MCF 10A (cell line): ENCODE results near the gene TRPM4. TPM values are rescaled to one million over a fixed set of nuclear protein-coding genes. Genes with fewer than 3 reads are reported as not detected.
A peak's percentile ranks its signal among the peaks of the same experiment; 100 is the strongest.

Experiments used
- BruUV-seq: library from RNA; stranded (reverse); fragments of 400-500 nt; replicated peaks from 2 replicates; lab custom pipeline; 2021; lab: Mats Ljungman, UMichigan
- CTCF ChIA-PET: fragments of 300-600 bp; sonication (Branson Sonifier 250); formaldehyde crosslinking; extraction: SDS; loops from one replicate; lab custom pipeline; 2021; ENCODE audit warnings: antibody characterized with exemption, inconsistent platforms; lab: Yijun Ruan, JAX
- POLR2A ChIA-PET: fragments of 300-600, 350-650 bp; sonication (Branson Sonifier 250); formaldehyde crosslinking; extraction: SDS; loops from one replicate; lab custom pipeline; 2020; ENCODE audit warnings: antibody characterized with exemption, inconsistent platforms; lab: Yijun Ruan, JAX
- DNase-seq: peaks from one replicate; pipeline ENCODE4 v3.0.0-alpha.2; 2018; ENCODE audit not compliant: unreplicated experiment
- H3K27ac Mint-ChIP-seq: one replicate; pipeline ENCODE4 v1.8.0; 2022; ENCODE audit warnings: mild to moderate bottlenecking, low read depth, mixed read lengths; ENCODE audit not compliant: unreplicated experiment
- H3K27me3 Mint-ChIP-seq: one replicate; pipeline ENCODE4 v1.8.0; 2022; ENCODE audit warnings: mixed read lengths; ENCODE audit not compliant: insufficient read depth, unreplicated experiment
- H3K36me3 Mint-ChIP-seq: one replicate; pipeline ENCODE4 v1.8.0; 2022; ENCODE audit warnings: mild to moderate bottlenecking, moderate library complexity, mixed read lengths; ENCODE audit not compliant: insufficient read depth, unreplicated experiment
- H3K4me1 Mint-ChIP-seq: one replicate; pipeline ENCODE4 v1.8.0; 2022; ENCODE audit warnings: mixed read lengths; ENCODE audit not compliant: insufficient read depth, unreplicated experiment
- H3K4me3 Mint-ChIP-seq: one replicate; pipeline ENCODE4 v1.8.0; 2022; ENCODE audit warnings: mild to moderate bottlenecking, moderate library complexity, mixed read lengths; ENCODE audit not compliant: unreplicated experiment
- H3K9me3 Mint-ChIP-seq: one replicate; pipeline ENCODE4 v1.8.0; 2022; ENCODE audit warnings: mixed read lengths; ENCODE audit not compliant: unreplicated experiment
- intact Hi-C: fragments of 100-400 bp; cut with micrococcal nuclease; formaldehyde crosslinking; loops from 2 replicates; pipeline ENCODE4 v1.14.1; 2022
- total RNA-seq: library from RNA; stranded (reverse); gene quantifications from 2 replicates; pipeline ENCODE4 v1.2.3, GENCODE V29; 2022
- TF ChIP-seq, protein P1 (sequence below): fragments of 200-600 bp; IDR thresholded peaks from one replicate; pipeline ENCODE4 v1.8.0; 2022; ENCODE audit warnings: antibody characterized with exemption, mild to moderate bottlenecking; ENCODE audit not compliant: unreplicated experiment

Gene TRPM4
- total RNA-seq, 1 experiment from 2014 or later: 21.2 TPM

DNA sequence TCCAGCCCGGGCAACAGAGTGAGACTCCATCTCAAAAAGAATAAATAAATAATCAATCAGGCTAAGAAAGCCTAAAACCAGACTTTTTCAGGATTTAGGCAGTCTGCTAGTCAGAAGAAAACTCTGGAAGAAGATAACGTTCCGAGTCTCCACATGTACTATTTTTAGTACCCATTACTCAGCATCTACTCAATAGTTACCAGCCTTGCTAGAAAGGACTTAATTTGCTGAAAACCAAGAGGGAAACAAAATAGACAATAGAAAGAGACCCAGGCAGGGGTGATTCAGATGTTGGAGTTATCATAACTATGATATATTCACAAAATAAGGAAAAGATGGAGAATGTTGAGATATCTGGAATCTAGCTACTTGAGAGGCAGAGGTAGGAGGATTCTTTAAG is 47.0 kb upstream of the TRPM4 start:
- peaks cover 55% of the 10 kb centered on the region for H3K36me3 Mint-ChIP-seq
- no TSS peak for BruUV-seq
- POLR2A ChIA-PET: interaction anchor here (0.6 to 1.2 kb wide), 2 partner anchors 31 to 196 kb away, joined by 3 read pairs; no protein-coding TSS in a partner anchor
- H3K4me1 Mint-ChIP-seq: peaks cover 11% of the 10 kb centered on the region
- H3K27ac Mint-ChIP-seq: no peak overlapping the region
- no peak overlapping the region for H3K4me3 Mint-ChIP-seq
- DNase-seq: no peak
- no peaks in the 10 kb centered on the region for H3K9me3 Mint-ChIP-seq
- H3K27me3 Mint-ChIP-seq: no peaks in the 10 kb centered on the region
- intact Hi-C loops: loop anchor here (5.0 kb wide), 1 partner anchor 37 kb away; no protein-coding TSS in a partner anchor
- TF ChIP-seq, protein P1, sequence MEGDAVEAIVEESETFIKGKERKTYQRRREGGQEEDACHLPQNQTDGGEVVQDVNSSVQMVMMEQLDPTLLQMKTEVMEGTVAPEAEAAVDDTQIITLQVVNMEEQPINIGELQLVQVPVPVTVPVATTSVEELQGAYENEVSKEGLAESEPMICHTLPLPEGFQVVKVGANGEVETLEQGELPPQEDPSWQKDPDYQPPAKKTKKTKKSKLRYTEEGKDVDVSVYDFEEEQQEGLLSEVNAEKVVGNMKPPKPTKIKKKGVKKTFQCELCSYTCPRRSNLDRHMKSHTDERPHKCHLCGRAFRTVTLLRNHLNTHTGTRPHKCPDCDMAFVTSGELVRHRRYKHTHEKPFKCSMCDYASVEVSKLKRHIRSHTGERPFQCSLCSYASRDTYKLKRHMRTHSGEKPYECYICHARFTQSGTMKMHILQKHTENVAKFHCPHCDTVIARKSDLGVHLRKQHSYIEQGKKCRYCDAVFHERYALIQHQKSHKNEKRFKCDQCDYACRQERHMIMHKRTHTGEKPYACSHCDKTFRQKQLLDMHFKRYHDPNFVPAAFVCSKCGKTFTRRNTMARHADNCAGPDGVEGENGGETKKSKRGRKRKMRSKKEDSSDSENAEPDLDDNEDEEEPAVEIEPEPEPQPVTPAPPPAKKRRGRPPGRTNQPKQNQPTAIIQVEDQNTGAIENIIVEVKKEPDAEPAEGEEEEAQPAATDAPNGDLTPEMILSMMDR: no peak
- CTCF ChIA-PET: interaction anchor here (1.0 kb wide), 1 partner anchor 88 kb away, joined by 4 read pairs; no protein-coding TSS in a partner anchor

DNA sequence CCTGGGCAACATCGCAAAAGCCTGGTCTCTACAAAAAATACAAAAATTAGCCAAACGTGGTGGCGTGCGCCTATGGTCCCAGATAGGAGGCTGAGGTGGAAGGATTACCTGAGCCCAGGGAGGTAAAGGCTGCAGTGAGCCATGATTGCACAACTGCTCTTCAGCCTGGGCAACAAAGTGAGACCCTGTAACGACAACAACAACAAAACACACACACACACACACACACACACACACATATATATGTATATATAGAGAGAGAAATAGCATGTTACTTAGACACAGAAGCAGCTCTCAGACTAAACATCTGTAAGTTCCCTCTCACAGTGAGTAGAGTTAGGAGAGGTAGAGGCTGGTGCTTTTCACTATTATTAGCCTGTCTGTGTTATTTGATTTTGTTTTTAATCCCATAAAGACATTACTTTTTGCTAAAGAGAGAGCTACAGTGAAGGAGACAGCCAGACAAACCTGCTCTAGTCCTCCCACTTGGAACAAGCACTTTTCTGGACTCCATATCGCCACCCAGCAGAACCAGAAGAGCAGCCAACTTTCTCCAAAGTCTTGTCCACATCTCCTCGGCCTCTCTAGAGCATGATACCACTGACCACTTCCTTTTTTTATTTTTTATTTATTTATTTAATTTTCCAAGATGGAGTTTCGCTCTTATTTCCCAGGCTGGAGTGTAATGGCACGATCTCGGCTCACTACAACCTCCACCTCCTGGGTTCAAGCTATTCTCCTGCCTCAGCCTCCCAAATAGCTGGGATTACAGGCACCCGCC is 46.2 kb upstream of the TRPM4 start:
- POLR2A ChIA-PET: interaction anchor here (0.5 to 0.7 kb wide), 2 partner anchors 36 to 759 kb away, joined by 3 read pairs; no protein-coding TSS in a partner anchor
- intact Hi-C loops: loop anchor here (5.0 kb wide), 1 partner anchor 36 kb away; no protein-coding TSS in a partner anchor
- Mint-ChIP-seq H3K36me3 (peaks cover 47% of the 10 kb centered on the region), H3K27ac (no peak overlapping the region), H3K4me3 (no peak overlapping the region), H3K9me3 (no peaks in the 10 kb centered on the region), H3K4me1 (peaks cover 17% of the 10 kb centered on the region), H3K27me3 (no peaks in the 10 kb centered on the region)
- no peak for DNase-seq
- CTCF ChIA-PET: interaction anchor here (0.6 to 1.0 kb wide), 2 partner anchors 35 to 88 kb away, joined by 4 read pairs; no protein-coding TSS in a partner anchor
- BruUV-seq: no TSS peak
- TF ChIP-seq, protein P1: no peak

DNA sequence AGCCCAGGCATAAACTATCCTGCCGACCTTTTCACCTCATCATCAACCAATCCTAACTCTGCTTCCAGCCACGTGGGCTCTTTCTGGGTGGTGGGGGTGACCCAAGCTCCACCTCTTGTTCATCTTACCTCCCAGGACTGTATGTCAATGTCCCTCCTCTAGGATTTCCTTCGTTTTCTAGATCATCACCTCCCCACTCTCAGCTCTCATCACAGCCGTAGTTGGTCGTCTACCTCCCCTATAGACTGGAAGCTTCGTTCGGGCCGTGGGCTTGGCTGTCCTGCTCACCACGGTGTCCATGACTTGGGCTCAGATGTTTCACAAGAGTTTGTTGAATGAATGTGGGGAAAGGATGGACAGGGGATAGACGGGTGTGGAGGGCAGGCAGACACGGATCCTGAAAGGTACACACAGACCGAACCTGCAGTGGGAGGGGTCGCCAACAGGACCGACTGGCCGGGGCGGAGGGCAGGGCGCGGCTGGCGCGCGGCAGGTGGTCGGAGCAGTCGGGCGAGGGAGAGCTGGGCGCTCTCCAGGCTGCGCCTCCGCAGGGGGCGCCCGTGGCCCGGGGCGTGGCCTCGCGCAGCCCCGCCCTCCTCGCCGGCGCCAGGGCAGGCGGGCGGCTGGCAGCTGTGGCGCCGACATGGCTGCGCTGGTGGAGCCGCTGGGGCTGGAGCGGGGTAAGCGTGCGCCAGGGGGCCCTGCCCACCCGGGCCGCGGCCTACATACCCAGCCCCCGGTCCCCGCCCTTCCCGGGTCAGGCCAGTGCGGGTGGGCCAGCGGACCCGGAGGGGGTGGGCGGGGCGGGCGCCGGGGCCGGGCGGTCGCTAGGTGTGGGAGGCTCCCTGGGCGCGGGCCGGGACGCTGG is 43.6 kb upstream of the TRPM4 start, which contains the start of gene LIN7B:
TSS of gene LIN7B (plus strand) at position 609 of the 868 bp plus-strand sequence. CDS start at position 644, 35 bp downstream.
- TF ChIP-seq, protein P1: peak; percentile 30
- intact Hi-C loops: loop anchor here (5.0 kb wide), 1 partner anchor 33 kb away; no protein-coding TSS in a partner anchor
- no peak within 1 kb of the TSS for H3K27ac Mint-ChIP-seq
- POLR2A ChIA-PET: interaction anchor here (0.9 to 2.2 kb wide), 15 partner anchors 9 to 755 kb away, joined by 3 to 8 read pairs (median 4); partner anchors contain the start of genes GYS1, RUVBL2 and TRPM4
- H3K36me3 Mint-ChIP-seq: peaks cover 36% of the 10 kb centered on the region
- peak within 1 kb of the TSS; percentile 73 for H3K4me3 Mint-ChIP-seq
- no TSS peak for BruUV-seq
- peak; percentile 62 for DNase-seq
- CTCF ChIA-PET: interaction anchor here (0.7 to 3.8 kb wide), 16 partner anchors 9 to 121 kb away, joined by 3 to 22 read pairs (median 5); partner anchors contain the start of genes GYS1 and RUVBL2
- H3K4me1 Mint-ChIP-seq: peaks cover 34% of the 10 kb centered on the region
- H3K27me3 Mint-ChIP-seq: no peaks in the 10 kb centered on the region
- H3K9me3 Mint-ChIP-seq: no peaks in the 10 kb centered on the region
